Trophoblast cell (in vitro differentiated cells and primary cell): ENCODE measurements around the gene RNF44.

Source experiments
- DNase-seq, 2 donors: peaks; one replicate each; pipeline ENCODE4 v3.0.0-alpha.2; 2016
- H2AFZ ChIP-seq: 2 replicates; pipeline ENCODE4 v1.6.1; 2013; ENCODE audit warnings: low read length, moderate library complexity, mild to moderate bottlenecking; ENCODE audit not compliant: insufficient read depth, poor library complexity
- H2AK5ac ChIP-seq: 2 replicates; pipeline ENCODE4 v1.6.1; 2013; ENCODE audit warnings: mild to moderate bottlenecking, low read length
- H2BK120ac ChIP-seq: 2 replicates; pipeline ENCODE4 v1.6.1; 2013; ENCODE audit warnings: low read length, mild to moderate bottlenecking, moderate library complexity; ENCODE audit not compliant: insufficient read depth, poor library complexity
- H2BK12ac ChIP-seq: 2 replicates; pipeline ENCODE4 v1.6.1; 2013; ENCODE audit warnings: mild to moderate bottlenecking, low read length, moderate library complexity
- H2BK5ac ChIP-seq: 2 replicates; pipeline ENCODE4 v1.6.1; 2013; ENCODE audit warnings: low read length, low read depth, moderate library complexity, mild to moderate bottlenecking; ENCODE audit not compliant: poor library complexity
- H3K14ac ChIP-seq: 2 replicates; pipeline ENCODE4 v1.6.1; 2013; ENCODE audit warnings: mild to moderate bottlenecking, low read length
- H3K18ac ChIP-seq: 2 replicates; pipeline ENCODE4 v1.6.1; 2013; ENCODE audit warnings: mild to moderate bottlenecking, low read length
- H3K23ac ChIP-seq: 2 replicates; pipeline ENCODE4 v1.6.1; 2013; ENCODE audit warnings: low read length
- H3K27ac ChIP-seq: 2 replicates; pipeline ENCODE4 v1.5.1; 2013; ENCODE audit warnings: low read depth, mild to moderate bottlenecking, inconsistent platforms, low read length, moderate library complexity
- H3K27me3 ChIP-seq: 2 replicates; pipeline ENCODE4 v1.6.1; 2013; ENCODE audit warnings: inconsistent platforms, mild to moderate bottlenecking, low read length, moderate library complexity; ENCODE audit not compliant: insufficient read depth
- H3K36me3 ChIP-seq, 2 experiments: 1 replicate in 1 of 2; 2 replicates in 1 of 2; pipeline ENCODE4 v1.6.1; 2013; ENCODE audit warnings: low read length in 2 of 2, mild to moderate bottlenecking in 2 of 2, moderate library complexity in 1 of 2; ENCODE audit not compliant: insufficient read depth in 2 of 2, control insufficient read depth in 1 of 2
- H3K4ac ChIP-seq: 2 replicates; pipeline ENCODE4 v1.6.1; 2013; ENCODE audit warnings: low read depth, mild to moderate bottlenecking, low read length, moderate library complexity
- H3K4me1 ChIP-seq, 2 experiments: 1 replicate in 1 of 2; 2 replicates in 1 of 2; pipeline ENCODE4 v1.6.1; 2013; ENCODE audit warnings: low read length in 2 of 2, mild to moderate bottlenecking in 2 of 2, moderate library complexity in 1 of 2; ENCODE audit not compliant: insufficient read depth in 2 of 2, control insufficient read depth in 1 of 2
- H3K4me2 ChIP-seq: 2 replicates; pipeline ENCODE4 v1.6.1; 2013; ENCODE audit warnings: inconsistent platforms, mild to moderate bottlenecking, low read length, moderate library complexity
- H3K4me3 ChIP-seq: 2 replicates; pipeline ENCODE4 v1.5.1; 2013; ENCODE audit warnings: mild to moderate bottlenecking, low read depth, low read length, inconsistent platforms
- H3K79me1 ChIP-seq: one replicate; pipeline ENCODE4 v1.6.1; 2013; ENCODE audit warnings: low read length
- H3K79me2 ChIP-seq: 2 replicates; pipeline ENCODE4 v1.6.1; 2013; ENCODE audit warnings: low read length, mild to moderate bottlenecking; ENCODE audit not compliant: control insufficient read depth, insufficient read depth, poor library complexity
- H3K9ac ChIP-seq: 2 replicates; pipeline ENCODE4 v1.6.1; 2013; ENCODE audit warnings: mild to moderate bottlenecking, low read length
- H3K9me3 ChIP-seq: 2 replicates; pipeline ENCODE4 v1.6.1; 2013; ENCODE audit warnings: low read depth, mild to moderate bottlenecking, control low read depth, inconsistent platforms, low read length; ENCODE audit not compliant: insufficient read depth
- H4K12ac ChIP-seq: 2 replicates; pipeline ENCODE4 v1.6.1; 2013; ENCODE audit warnings: low read depth, mild to moderate bottlenecking, low read length, moderate library complexity
- H4K8ac ChIP-seq: 2 replicates; pipeline ENCODE4 v1.6.1; 2013; ENCODE audit warnings: low read depth, mild to moderate bottlenecking, low read length, moderate library complexity
- H4K91ac ChIP-seq: one replicate; pipeline ENCODE4 v1.6.1; 2013; ENCODE audit warnings: low read depth, mild to moderate bottlenecking, low read length, moderate library complexity
- WGBS: extraction: QIAGEN DNeasy Blood & Tissue Kit; methylation state at CpG from one replicate; pipeline ENCODE4 v1.1.7; 2013; ENCODE audit warnings: missing lambda C conversion rate; ENCODE audit not compliant: insufficient read length, insufficient coverage; ENCODE audit errors: extremely low coverage; 5-methylcytosine and 5-hydroxymethylcytosine counted together

RNF44 gene

DNA sequence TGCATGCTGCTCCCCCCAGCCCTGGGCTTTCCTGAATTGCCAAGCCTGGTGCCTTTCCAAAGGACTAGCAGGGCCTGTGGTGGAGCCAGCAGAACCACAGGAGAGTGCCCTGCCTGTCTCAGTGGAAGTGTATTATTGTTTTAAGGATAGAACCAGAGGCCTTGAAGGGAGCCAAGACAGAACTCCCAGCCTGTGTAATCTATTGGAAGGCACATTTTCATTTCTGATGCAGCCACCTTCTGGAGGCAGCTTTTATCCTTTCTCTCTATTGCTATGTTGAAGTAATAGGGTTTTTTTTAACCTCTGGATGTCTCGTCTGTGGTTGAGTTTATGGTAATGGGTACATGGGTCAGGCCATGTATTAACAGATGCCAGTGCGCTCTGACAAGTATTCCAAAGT lies 29.3 kb downstream of the RNF44 start:
- H3K23ac ChIP-seq = no peak overlapping the region
- H3K9ac ChIP-seq = no peak overlapping the region
- H3K79me1 ChIP-seq = no peaks in the 10 kb centered on the region
- H3K4me2 ChIP-seq = no peak overlapping the region
- no peak overlapping the region for H2BK5ac ChIP-seq
- no peak overlapping the region for H2BK120ac ChIP-seq
- H3K27me3 ChIP-seq = no peaks in the 10 kb centered on the region
- no peak overlapping the region for H2AK5ac ChIP-seq
- H3K4ac ChIP-seq = no peak overlapping the region
- no peak overlapping the region for H3K14ac ChIP-seq
- peaks cover 23 to 38% of the 10 kb centered on the region in 2 experiments for H3K36me3 ChIP-seq
- no CpG with 5 or more reads among the region's 2 CpGs for WGBS
- DNase-seq = no peak
- H3K9me3 ChIP-seq = no peaks in the 10 kb centered on the region
- no peak overlapping the region for H2BK12ac ChIP-seq
- no peak overlapping the region for H3K27ac ChIP-seq
- no peak overlapping the region for H2AFZ ChIP-seq
- no peak overlapping the region for H4K8ac ChIP-seq
- H3K18ac ChIP-seq = no peak overlapping the region
- H3K79me2 ChIP-seq = no peaks in the 10 kb centered on the region
- H4K91ac ChIP-seq = no peak overlapping the region
- H3K4me3 ChIP-seq = no peak overlapping the region
- H3K4me1 ChIP-seq = no peaks in the 10 kb centered on the region
- H4K12ac ChIP-seq = no peak overlapping the region

- H3K9ac ChIP-seq = no peak overlapping the region
- no peak overlapping the region for H3K4me3 ChIP-seq
- no peak overlapping the region for H4K91ac ChIP-seq
- H3K14ac ChIP-seq = no peak overlapping the region
- H3K4me2 ChIP-seq = no peak overlapping the region
- peaks cover 38 to 60% of the 10 kb centered on the region in 2 experiments for H3K36me3 ChIP-seq
- no peak overlapping the region for H3K27ac ChIP-seq
- H3K4me1 ChIP-seq = no peaks in the 10 kb centered on the region
- no peak overlapping the region for H3K4ac ChIP-seq
- no peak overlapping the region for H3K23ac ChIP-seq
- no peaks in the 10 kb centered on the region for H3K27me3 ChIP-seq
- no peak overlapping the region for H2AFZ ChIP-seq
- no peak overlapping the region for H4K12ac ChIP-seq
- no peaks in the 10 kb centered on the region for H3K79me2 ChIP-seq
- no peaks in the 10 kb centered on the region for H3K9me3 ChIP-seq
- no peak overlapping the region for H2AK5ac ChIP-seq
- no peaks in the 10 kb centered on the region for H3K79me1 ChIP-seq
- no peak overlapping the region for H3K18ac ChIP-seq
- no peak for DNase-seq
- no CpG with 5 or more reads among the region's 5 CpGs for WGBS
- no peak overlapping the region for H2BK120ac ChIP-seq
- H2BK5ac ChIP-seq = no peak overlapping the region
- no peak overlapping the region for H2BK12ac ChIP-seq
- no peak overlapping the region for H4K8ac ChIP-seq
Measured at GRCh38 chr5:176503496-176503895, 33.7 kb downstream of the RNF44 start.

- Histone ChIP-seq H4K8ac (no peak overlapping the region), H3K4me1 (no peaks in the 10 kb centered on the region), H2AK5ac (no peak overlapping the region), H3K79me1 (no peaks in the 10 kb centered on the region), H3K4me3 (no peak overlapping the region), H3K9me3 (no peaks in the 10 kb centered on the region), H2BK120ac (no peak overlapping the region), H3K27ac (no peak overlapping the region), H3K79me2 (no peaks in the 10 kb centered on the region), H2AFZ (no peak overlapping the region), H4K12ac (no peak overlapping the region), H4K91ac (no peak overlapping the region), H3K23ac (no peak overlapping the region), H3K4me2 (no peak overlapping the region), H2BK5ac (no peak overlapping the region), H3K9ac (no peak overlapping the region), H3K27me3 (no peaks in the 10 kb centered on the region), H3K4ac (no peak overlapping the region), H3K36me3 (peaks cover 33 to 50% of the 10 kb centered on the region in 2 experiments), H3K14ac (no peak overlapping the region), H3K18ac (no peak overlapping the region), H2BK12ac (no peak overlapping the region)
- no peak for DNase-seq
- no CpG with 5 or more reads among the region's 1 CpG for WGBS
Measured at GRCh38 chr5:176501333-176501732, 35.9 kb downstream of the RNF44 start.

GRCh38 chr5:176500511-176500910 lies 36.7 kb downstream of the RNF44 start:
- H3K4ac ChIP-seq = no peak overlapping the region
- no peaks in the 10 kb centered on the region for H3K4me1 ChIP-seq
- H3K9me3 ChIP-seq = no peaks in the 10 kb centered on the region
- no peak overlapping the region for H4K91ac ChIP-seq
- no peak overlapping the region for H4K8ac ChIP-seq
- H2AFZ ChIP-seq = no peak overlapping the region
- H3K4me3 ChIP-seq = no peak overlapping the region
- no peak overlapping the region for H3K4me2 ChIP-seq
- H3K14ac ChIP-seq = no peak overlapping the region
- no peak overlapping the region for H2AK5ac ChIP-seq
- H3K23ac ChIP-seq = no peak overlapping the region
- H3K79me2 ChIP-seq = no peaks in the 10 kb centered on the region
- H3K27me3 ChIP-seq = no peaks in the 10 kb centered on the region
- no peak overlapping the region for H2BK5ac ChIP-seq
- no peak overlapping the region for H4K12ac ChIP-seq
- WGBS = no CpG with 5 or more reads among the region's 3 CpGs
- DNase-seq = no peak
- H3K79me1 ChIP-seq = no peaks in the 10 kb centered on the region
- H3K27ac ChIP-seq = no peak overlapping the region
- no peak overlapping the region for H3K9ac ChIP-seq
- H3K36me3 ChIP-seq = peaks cover 31 to 57% of the 10 kb centered on the region in 2 experiments
- no peak overlapping the region for H2BK12ac ChIP-seq
- no peak overlapping the region for H3K18ac ChIP-seq
- no peak overlapping the region for H2BK120ac ChIP-seq
